Ramos (cell line): ENCODE data around the gene ENO1.

Source experiments
- in situ Hi-C: fragments of 300-500 bp; cut with MboI; formaldehyde crosslinking; loops from one replicate; pipeline ENCODE4 v1.14.3; 2022; ENCODE audit warnings: low sequenced_read_pairs; ENCODE audit not compliant: unreplicated experiment

Gene ENO1

DNA sequence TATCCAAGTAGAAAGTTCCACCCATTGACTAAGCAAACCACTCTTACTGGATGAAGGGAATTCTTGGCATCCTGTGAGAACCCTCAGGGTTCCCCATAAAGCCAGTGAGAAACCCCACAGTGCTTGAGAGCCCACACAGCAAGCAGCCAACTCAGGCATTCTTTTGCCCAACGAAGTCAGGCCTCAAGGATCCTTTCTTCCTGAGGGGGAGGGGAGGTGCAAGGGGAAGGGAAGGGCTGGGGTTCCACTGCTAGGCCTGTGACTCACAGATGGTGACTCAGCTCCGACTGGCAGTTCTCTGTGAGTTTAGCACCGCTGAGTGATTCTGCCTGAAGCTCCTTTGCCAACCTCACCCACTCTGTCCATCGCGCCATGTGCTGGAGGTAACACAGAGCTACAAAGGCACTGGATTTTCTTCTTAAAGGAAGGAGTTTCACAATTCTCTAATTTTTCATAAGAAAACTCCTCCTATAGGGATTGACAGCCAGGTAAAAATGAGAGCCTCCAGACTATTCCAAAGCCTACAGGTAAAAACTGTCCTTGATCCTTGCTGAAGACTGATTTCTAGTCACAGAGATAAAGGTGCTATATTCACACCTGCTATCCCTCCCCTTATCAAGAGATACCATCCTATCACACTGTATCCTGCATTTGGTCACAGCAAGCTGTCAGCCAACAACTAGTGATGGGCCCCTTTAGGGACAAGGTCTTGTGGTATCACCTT lies 4.8 kb downstream of the ENO1 start:
- in situ Hi-C loops = no loop called here

DNA sequence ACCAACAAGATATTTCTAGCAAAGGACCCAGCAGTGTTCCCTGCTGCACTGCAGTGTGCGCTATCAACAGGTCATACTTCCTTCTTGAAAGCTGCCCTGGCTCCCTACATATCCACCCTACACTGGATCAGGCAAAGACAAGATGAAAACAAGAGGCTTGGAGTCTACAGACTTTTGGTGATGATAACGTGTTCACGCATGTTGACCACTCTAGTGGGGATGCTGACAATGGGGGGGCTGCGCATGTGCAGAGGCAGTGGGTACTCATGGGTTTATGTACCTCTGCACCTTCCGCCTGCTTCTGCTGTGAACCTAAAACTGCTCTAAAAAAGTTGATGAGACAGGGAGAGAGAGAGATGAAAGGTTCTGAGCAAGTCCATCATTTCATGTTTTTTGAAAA lies 5.5 kb downstream of the ENO1 start:
- in situ Hi-C loops = no loop called here

DNA sequence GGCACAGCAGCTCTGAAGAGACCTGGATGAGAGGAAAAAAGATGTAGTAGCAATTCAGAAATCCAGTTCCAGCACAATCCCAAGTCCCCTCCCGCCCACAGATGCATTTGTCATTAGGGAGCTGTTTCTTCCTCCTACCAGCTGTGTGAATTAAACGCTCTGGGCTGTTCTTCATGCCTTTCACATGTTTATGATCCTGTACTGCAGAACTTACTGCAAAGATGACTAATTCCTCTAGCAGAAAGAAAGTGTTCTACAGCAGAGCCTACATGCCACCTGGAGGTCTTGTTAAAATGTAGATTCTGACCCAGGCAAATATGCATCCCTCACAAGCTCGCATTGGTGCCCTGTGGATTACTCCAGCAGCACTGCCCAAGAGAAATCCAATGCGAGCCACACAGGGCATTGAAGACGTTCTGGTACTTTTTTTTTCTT lies 6.5 kb downstream of the ENO1 start:
- in situ Hi-C loops = no loop called here

DNA sequence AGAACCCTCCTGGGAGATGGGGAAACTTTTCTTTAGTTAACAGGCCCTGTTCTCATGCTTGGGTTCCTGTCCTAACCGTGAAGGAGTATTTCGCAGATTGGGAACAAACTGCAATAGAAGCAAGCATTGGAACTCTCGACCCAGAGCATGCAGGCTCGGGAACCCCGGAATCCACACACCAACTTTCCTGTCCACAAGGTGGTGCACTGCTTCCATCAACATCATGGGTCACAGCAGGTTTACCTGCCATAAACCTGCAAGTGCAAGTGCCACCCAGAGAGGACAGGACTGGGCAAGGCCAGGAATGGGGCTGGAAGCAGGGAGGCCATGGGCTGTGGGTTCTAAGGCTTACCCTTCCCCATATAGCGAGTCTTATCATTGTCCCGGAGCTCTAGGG lies 6.9 kb downstream of the ENO1 start:
- in situ Hi-C loops = no loop called here

DNA sequence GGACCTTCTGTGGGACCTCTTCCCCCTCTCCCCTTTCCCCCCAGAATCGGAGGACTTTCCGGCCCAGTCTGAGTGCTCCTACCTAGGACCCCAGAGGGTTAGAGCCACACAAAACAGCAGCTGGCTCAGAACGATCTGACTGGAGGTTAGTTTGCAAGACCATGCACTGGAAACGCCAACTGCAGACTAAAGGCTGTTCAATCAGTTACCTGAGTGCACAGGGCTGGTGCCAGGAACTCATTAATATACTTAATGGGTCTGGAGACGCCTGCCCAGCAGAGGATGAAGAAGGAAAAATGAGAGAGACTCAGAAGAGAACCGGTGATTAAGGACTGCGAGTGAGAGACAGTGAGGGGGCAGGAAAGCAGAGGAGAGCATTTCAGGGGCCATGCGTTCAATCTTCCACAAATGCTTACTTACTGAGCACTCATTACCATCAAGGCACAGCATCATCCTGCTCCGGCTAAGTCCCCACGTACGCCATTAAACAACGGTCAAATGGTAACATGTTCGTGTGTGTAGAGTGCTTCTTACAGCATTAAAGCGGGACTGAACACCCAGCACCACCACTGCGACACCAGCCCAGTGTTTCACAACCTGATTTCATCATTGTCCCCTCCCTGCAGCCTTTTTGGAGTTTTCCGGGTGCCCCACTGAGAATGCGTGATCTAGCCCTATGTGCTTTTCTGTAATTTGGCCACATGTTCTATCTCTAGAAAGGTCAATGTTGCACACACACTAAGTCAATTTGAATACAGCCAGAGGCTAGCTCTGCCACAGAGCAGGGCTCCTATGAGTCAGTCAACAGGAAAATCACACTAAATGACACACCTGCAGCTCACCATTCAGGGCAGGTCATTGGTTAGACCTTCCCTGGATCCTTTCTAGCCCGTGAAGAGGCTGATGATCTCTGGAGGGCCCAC lies 7.6 kb downstream of the ENO1 start:
- in situ Hi-C loops = no loop called here

DNA sequence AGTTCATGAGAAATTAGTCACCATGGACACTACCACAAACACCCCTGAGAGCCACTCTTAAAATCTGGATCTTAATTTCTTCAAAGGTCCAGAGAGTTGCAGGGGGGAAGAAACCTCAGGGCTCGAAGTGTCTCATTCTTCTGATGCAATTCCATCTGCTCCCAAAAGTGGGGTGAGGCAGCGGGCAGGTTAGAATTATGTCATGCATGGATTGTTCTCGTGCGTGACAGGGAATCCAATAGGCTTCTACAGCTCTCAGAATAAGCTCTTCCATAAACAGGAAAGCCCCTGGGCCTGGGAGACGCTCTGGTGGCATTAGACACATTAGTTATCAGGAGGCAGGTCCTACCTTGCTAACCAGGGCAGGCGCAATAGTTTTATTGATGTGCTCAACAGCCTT lies 8.4 kb downstream of the ENO1 start:
- in situ Hi-C loops = no loop called here

DNA sequence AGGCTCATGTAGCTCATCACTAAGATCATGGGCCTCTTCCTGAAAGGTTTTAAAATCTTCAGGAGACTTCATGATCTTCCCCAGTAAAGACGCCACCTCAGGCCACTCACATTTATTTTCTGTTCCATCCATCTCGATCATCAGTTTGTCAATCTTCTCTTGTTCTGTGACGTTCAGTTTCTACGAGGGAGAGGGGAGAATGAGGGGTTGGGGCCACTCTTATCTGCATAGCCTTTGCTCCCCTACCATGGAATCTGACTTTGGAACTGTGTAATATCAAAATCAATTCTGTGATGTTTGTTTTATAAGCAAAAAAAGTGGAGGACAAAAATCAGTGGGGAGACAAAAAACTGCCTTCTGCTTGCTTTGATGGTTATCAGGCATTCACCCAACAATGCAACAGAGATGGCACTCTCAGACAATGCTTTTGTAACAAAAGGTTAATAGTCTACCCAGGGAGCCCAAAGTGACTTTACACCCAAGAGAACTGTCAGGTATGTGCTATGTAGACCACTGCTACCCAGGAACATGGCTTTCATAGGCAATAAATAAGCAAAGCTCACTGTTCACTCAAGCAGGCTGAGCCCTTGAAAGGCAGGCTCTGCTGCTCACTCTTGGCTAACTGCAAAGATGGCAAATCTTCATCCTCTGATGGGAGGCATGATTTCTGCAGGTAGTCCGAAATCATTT lies 10.5 kb downstream of the ENO1 start:
- in situ Hi-C loops = no loop called here

DNA sequence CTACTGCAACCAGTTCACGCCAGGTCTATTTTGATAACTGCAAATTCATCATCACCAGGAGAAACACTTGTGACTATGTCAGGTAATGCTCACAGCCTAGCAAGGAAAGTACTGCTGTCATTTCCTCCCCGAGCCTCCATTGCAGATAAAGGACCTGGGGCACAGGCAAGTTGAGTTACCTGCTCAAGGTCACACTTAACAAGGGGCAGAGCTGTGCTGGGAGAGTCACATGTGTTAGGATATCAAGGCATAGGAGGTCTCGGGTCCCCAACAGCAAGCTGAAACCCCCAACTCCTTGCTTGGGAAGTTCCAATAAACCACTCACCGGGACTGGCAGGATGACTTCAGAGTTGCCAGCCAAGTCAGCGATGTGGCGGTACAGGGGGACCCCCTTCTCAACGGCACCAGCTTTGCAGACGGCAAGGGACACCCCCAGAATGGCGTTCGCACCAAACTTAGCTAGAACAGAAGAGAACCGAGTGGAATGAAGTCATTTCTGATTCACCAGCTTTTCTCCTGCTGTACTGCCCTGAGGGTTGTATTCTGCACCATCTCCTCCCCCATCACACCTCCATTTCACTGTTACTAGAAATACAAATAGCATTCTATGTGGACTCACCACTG lies 11.6 kb downstream of the ENO1 start:
- in situ Hi-C loops = no loop called here

DNA sequence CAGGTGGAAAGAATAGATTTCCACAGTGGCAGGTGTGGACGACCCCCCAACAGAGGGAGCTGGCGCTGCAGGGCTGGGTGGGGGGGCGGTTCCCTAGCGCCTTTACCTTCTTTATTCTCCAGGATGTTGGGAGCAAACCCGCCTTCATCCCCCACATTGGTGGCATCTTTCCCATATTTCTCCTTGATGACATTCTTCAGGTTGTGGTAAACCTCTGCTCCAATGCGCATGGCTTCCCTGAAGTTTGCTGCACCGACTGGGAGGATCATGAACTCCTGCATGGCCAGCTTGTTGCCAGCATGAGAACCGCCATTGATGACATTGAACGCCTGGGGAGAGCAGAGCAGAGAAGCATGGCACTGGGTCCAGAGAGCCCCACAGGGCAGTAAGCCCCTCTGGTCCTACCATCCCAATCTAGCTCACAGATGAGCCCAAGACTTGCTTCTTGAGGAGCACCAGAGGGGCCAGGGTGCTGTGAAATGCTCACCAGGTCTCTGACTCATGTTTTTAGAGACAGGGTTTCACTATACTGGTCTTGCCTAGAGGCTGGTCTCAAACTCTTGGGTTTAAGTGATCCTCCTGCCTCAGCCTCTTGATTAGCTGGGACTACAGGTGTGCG lies 12.2 kb downstream of the ENO1 start:
- in situ Hi-C loops = no loop called here

DNA sequence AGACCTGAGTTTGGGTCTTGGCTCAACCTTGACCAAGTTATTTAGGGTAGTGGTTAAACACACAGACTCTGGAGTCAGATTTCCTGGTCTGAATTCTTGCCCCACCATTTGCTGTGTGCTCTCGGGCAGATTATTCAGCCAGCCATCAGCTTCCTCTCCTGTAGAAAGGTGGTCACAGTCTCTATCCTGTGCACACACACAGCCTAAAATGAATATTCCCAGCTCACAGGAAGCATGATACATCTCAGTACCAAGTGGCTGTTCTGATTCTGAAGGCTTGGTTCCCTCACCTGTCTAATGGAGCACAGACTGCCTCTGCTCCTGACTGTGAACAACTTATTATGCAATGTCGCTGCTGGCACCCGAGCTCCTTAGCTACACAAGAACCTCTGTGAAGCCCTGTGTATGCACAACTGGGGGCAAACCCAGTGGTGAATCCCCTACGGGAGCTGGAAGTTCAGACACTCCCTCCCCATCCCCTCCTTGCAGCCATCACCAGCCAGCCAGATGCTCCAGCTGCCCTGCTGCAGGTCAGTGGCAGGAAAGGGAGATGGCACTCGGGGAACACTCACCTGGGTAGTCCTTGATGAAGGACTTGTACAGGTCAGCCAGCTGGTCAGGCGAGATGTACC lies 13.7 kb downstream of the ENO1 start:
- in situ Hi-C loops = no loop called here

DNA sequence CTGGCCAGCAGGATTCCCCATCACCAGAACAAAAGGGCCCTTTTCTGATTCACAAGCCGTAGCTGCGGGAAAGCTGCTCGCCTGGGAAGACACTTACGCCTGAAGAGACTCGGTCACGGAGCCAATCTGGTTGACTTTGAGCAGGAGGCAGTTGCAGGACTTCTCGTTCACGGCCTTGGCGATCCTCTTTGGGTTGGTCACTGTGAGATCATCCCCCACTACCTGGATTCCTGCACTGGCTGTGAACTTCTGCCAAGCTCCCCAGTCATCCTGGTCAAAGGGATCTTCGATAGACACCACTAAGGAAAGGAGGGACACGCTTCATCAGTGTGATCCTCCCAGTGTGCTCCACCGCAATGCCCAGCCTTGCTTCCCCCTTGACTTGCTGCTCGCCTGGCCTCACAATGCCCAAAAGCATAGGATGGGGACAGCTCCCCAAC lies 14.7 kb downstream of the ENO1 start:
- in situ Hi-C loops = no loop called here

DNA sequence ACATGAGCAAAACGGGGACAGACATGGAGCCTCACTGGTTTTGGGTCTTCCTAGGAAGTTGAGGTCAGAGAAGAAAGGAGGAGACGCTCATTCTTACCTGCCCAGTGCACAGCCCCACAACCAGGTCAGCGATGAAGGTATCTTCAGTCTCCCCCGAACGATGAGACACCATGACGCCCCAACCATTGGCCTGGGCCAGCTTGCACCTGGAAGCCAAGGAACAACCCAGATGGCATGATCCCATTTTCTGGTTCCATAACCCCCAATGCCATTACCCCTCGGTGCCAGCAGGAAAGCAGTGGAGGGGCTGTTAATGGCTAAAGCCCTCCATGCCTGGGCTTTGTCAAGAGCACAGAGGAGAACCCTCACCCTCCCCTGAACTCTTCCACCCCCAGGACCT lies 15.3 kb downstream of the ENO1 start:
- in situ Hi-C loops = no loop called here

DNA sequence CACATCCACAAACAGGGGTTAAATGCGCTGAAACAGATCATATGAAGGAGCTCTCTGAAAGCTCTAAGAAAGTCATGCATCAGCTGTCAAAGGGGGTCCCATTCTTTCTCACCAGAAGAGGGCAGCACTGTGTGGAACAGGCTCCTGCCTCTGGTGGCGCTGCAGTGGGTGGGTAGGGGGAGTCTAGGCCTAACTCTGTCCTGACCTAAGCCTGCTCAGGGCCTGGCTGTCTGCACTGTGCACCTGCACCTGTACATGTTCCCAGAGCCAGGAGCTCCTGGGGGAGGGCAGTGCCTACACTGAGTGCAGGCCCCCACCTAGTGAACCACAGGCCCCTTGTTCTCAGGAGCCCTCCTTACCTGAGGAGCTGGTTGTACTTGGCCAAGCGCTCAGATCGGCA lies 16.0 kb downstream of the ENO1 start:
- in situ Hi-C loops = no loop called here

DNA sequence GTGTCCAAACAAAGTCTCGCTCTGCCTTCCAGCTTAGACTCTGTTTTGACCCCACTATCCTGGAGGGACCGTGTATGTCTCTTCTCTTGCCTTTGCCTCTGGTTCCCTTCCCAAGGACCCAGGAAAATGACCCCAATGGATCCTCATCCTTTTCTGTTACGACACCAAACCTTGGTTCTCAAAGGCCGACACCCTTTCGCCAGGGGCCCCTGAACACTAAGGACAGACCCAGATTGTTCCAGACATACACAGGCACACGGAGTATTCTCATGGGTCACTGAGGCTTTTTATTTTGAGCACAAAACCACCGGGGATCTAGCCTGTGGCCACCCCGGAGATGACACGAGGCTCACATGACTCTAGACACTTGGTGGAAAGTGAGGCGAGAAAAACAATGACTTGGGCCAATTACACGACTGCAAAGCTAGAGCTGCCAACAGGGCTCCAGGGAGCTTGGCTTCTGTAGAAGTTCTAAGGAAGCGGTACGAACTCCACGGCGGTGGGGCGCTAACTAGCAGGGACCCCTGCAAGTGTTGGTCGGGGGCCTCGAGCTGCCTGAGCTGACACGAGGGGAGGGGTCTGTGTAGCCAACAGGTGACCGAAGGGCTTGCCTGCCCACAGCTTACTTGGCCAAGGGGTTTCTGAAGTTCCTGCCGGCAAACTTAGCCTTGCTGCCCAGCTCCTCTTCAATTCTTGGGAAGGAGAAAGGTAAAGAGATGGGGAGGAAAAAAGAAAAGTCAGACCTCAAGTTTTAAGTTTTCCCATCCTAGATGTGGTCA lies 17.6 kb downstream of the ENO1 start:
- in situ Hi-C loops = no loop called here

DNA sequence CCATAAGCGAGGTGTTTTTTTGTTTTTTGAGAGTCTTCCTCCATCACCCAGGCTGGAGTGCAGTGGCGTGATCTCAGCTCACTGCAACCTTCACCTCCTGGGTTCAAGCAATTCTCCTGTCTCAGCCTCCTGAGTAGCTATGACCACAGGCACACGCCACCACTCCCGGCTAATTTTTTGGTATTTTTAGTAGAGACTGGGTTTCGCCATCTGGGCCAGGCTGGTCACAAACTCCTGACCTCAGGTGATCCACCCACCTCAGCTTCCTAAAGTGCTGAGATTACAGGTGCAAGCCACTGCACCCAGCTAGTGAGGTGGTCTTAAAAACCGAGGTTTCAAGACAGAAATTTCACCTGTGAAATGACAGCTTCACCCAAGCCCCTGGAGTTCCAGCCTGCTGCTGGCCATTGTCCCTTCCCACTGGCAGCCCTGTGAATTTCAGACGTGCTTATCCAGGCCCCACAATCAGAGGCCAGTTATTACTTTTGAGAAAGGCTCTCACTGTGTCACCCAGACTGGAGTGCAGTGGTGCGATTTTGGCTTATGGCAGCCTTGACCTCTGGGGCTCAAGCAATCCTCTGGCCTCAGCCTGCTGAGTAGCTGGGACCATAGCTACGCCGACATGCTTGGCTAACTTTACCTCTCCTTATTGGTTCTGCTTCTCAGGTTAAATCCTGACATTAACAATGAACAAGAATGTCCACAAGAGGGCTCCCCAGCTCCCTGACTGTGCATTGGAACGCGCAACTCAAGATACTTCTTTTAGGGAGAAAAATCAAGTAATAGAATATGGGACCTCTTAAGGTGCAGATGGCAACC lies 19.4 kb downstream of the ENO1 start:
- in situ Hi-C loops = no loop called here

DNA sequence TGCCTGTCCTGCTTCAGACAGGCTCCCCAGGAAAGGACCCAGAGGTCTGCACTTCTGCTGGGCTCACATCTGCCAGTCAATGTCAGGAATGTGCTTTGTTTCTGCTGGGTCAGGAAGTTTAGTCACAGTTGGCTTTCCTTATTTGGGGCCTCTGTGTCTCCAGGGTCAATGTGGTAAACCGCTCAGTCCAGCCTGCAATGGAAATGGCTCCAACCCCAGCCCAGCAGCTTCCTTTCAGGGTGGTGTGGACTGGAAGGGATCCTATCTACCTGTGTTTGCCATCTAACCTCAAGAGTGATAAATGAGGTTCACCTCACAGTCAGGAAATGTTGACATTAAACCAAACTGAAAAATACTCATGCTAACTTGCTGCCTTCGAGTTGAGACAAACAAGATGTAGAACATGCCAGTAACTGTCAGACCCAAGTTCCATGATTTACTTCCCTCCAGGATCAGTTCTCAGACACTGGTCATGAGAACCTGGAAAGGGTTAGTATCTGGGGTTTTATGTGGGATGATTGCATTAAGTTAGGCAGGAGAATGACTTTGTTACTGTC lies 20.3 kb downstream of the ENO1 start:
- in situ Hi-C loops = no loop called here

DNA sequence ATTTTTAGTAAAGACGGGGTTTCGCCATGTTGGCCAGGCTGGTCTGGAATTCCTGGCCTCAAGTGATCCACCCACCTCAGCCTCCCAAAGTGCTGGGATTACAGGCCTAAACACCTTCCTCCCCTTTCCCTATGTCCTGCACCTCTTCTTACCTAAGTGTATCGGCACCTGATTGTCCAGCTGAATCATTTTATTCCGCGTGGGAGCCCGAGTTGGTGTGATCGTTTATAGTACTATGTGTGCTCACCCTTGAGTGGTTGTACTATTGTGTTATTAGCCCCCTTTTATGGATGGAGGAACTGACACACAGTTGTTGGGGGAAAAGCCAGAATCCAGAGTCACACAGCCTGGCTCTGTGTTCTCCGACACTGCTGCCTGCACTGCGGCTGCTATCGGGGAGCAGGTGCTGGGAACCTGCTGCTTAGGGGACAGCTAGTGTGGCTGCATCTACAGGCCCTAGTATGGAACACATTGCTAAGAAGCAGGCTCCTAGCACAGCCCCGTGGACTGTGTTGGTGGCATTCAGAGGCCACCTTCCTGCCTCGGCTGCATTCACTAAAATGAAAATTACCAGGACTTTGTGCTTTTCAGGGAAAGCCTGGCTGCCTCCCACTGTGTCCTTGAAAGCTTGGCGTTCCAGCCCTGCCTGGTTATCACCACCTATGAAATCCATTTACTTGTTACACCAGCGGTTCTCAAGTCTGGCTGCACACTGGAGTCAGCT lies 21.6 kb downstream of the ENO1 start:
- in situ Hi-C loops = no loop called here
